ENCODE data around the gene PTPRG.

PTPRG gene

GRCh38 chr3:61808999-61809398 is 247.6 kb downstream of the PTPRG start:
- no peak for DNase-seq (ENCODE audit: low read depth)
- TF ChIP-seq CTCF (IDR thresholded peaks at IDR 0.05; ENCODE audit: insufficient read depth, low read depth, low read length, missing control alignments): no peak
- H3K4me3 ChIP-seq (ENCODE audit: low read depth, low read length): no peak overlapping the region

DNA sequence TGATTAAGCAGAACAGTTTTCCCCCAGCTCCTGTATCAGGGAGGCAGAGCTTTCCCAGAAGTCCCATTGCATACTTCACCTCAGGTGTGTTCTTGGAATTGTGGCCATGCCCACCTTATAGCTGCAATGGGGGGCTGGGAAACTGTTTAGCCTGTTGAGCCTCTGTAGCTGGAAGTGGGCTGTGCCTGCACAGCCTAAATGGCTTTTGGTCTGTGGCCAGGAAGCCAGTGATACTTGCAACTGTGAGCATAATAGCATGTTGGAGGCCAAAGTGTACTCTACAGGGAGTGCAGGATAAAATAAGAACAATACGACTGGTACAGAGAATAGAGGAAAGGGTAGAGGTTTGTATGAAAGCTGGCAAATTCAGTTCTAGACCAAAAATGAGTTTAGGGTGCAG is 248.5 kb downstream of the PTPRG start:
- no peak for TF ChIP-seq CTCF (IDR thresholded peaks at IDR 0.05; ENCODE audit: insufficient read depth, low read depth, low read length, missing control alignments)
- no peak overlapping the region for H3K4me3 ChIP-seq (ENCODE audit: low read depth, low read length)
- DNase-seq (ENCODE audit: low read depth): no peak

DNA sequence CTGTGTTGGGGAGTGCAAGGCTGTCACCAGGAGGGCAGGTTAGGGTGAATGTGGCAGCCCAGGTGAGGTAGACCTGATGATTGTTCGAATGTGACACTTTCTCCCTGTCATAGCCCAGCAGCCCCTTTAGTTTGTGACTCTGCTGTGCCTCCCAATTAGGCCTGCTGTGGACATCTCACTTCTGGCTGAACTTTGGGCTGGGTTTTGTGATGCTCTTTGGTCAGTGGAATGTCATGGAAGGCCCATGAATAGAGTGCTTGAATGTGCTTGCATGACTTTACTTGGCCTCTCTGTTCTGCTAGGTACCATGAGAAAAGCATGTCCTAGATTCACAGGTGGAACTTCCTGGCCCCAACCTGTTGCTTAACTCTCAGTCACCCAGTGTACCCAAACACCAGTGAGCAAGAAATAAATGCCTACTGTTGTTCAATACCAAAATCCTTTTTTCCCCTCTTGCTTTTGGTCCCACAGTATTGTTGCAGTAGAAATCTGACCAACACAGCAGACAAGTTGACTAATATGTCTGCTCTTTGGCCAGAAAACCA is 249.7 kb downstream of the PTPRG start:
- DNase-seq (ENCODE audit: low read depth): no peak
- TF ChIP-seq CTCF (IDR thresholded peaks at IDR 0.05; ENCODE audit: insufficient read depth, low read depth, low read length, missing control alignments): no peak
- no peak overlapping the region for H3K4me3 ChIP-seq (ENCODE audit: low read depth, low read length)

DNA sequence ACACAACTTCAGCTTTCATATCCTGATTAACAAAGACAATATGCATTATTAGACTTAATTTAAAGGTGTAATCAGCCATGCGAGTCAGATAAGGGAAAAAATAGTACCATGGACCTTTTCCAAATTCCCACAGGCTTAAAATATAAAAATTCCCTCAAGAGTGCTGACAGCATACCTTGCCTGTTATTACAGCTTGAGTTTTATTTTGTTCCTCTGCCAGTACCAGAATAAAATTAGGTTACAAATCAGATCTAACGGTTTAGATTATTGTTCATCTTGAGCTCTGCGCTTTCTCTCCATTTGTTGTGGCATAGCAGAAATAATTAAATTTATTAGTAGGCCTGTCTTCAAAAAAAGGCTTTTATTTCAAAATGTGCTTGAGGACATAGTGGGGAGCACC is 250.3 kb downstream of the PTPRG start:
- no peak for TF ChIP-seq CTCF (IDR thresholded peaks at IDR 0.05; ENCODE audit: insufficient read depth, low read depth, low read length, missing control alignments)
- DNase-seq (ENCODE audit: low read depth): no peak
- no peak overlapping the region for H3K4me3 ChIP-seq (ENCODE audit: low read depth, low read length)

DNA sequence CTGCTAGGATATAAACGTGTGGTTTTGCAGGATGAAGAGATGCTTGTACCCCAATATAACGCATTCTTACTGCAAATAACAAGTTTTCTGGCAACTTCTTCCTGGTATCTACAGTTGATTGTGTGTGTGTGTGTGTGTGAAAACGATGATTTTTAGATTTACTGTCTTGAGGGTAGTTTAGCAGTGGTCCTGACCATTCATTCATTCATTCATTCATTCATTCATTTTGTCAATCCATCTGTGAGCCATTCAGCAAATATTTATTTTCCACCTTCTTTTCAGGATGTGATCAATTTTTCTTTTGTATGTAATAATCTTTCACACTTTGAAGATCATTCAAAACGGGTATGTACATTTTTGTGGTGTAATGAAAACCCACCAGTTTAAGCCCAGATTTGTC is 250.7 kb downstream of the PTPRG start:
- H3K4me3 ChIP-seq (ENCODE audit: low read depth, low read length): no peak overlapping the region
- no peak for DNase-seq (ENCODE audit: low read depth)
- TF ChIP-seq CTCF (IDR thresholded peaks at IDR 0.05; ENCODE audit: insufficient read depth, low read depth, low read length, missing control alignments): no peak

DNA sequence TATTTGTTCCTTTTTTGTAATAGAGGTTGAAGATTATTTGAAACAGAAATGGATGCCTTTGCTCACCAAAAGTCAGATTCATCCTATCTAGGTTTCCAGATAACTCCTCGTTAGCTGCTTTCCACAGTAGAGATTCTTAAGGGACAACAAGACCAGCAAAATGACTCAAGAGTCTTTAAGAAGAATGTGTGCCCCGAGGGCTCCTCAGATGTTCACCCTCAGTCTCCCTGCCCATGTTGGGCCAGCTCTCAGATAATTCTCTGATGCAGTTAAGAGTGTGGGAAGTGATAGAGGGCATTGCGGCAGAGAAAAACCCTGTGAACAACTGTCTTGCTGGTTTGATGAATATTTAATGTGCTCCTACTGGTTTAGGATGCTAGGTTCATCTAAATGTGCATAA is 251.1 kb downstream of the PTPRG start:
- no peak for DNase-seq (ENCODE audit: low read depth)
- TF ChIP-seq CTCF (IDR thresholded peaks at IDR 0.05; ENCODE audit: insufficient read depth, low read depth, low read length, missing control alignments): no peak
- no peak overlapping the region for H3K4me3 ChIP-seq (ENCODE audit: low read depth, low read length)

- no peak for TF ChIP-seq CTCF (IDR thresholded peaks at IDR 0.05; ENCODE audit: insufficient read depth, low read depth, low read length, missing control alignments)
- DNase-seq (ENCODE audit: low read depth): no peak
- no peak overlapping the region for H3K4me3 ChIP-seq (ENCODE audit: low read depth, low read length)
These were observed 252.3 kb downstream of the PTPRG start for GRCh38 chr3:61813636-61814035.

Data from GM12865 (cell line).